Osteocyte (in vitro differentiated cells): ENCODE measurements around the gene PEMT. TPM values are rescaled to one million over a fixed set of nuclear protein-coding genes. Genes with fewer than 3 reads are reported as not detected.

Experiments
- DNase-seq: peaks from one replicate; pipeline ENCODE4 v3.0.0; 2021; ENCODE audit warnings: mixed read lengths; ENCODE audit not compliant: unreplicated experiment; ENCODE audit errors: extremely low spot score
- H3K27ac Mint-ChIP-seq: one replicate; pipeline ENCODE4 v1.8.0; 2021; ENCODE audit warnings: mild to moderate bottlenecking, mixed read lengths; ENCODE audit not compliant: unreplicated experiment
- H3K27me3 Mint-ChIP-seq: one replicate; pipeline ENCODE4 v1.8.0; 2021; ENCODE audit warnings: mixed read lengths; ENCODE audit not compliant: unreplicated experiment
- H3K36me3 Mint-ChIP-seq: one replicate; pipeline ENCODE4 v1.8.0; 2021; ENCODE audit warnings: mixed read lengths; ENCODE audit not compliant: unreplicated experiment
- H3K4me1 Mint-ChIP-seq: one replicate; pipeline ENCODE4 v1.8.0; 2021; ENCODE audit warnings: mixed read lengths; ENCODE audit not compliant: unreplicated experiment
- H3K4me3 Mint-ChIP-seq: one replicate; pipeline ENCODE4 v1.8.0; 2021; ENCODE audit warnings: mild to moderate bottlenecking, moderate library complexity, mixed read lengths; ENCODE audit not compliant: unreplicated experiment
- H3K9me3 Mint-ChIP-seq: one replicate; pipeline ENCODE4 v1.8.0; 2021; ENCODE audit warnings: mixed read lengths; ENCODE audit not compliant: unreplicated experiment
- total RNA-seq: library from RNA; stranded (reverse); gene quantifications from 2 replicates; pipeline ENCODE4 v1.2.1, GENCODE V29; 2021
- TF ChIP-seq, protein P1 (sequence below): fragments of 200-600 bp; sonication (generic); IDR thresholded peaks from 2 replicates; pipeline ENCODE4 v1.5.0; 2021; ENCODE audit warnings: antibody characterized with exemption, mild to moderate bottlenecking, moderate library complexity

Gene PEMT
- total RNA-seq, 1 donor from 2014 or later = 25.6 TPM

DNA sequence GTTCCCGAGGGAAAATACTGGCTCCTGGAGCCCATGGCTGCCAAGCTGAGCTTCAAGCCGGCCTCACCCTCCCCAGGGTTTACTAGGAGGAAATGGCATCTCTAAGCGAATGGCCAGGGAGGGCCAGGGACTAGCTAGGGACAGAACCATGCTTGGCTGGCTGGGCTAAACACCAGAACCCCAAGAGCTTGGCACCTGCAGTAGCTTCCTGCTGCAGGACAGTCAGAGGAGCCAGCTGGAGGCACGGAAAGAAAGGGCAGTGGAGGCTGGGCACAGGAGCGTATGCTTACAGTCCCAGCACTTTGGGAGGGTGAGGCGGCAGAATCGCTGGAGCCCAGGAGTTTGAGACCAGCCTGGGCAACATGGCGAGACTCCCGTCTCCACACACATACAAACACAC, 33.7 kb downstream of the PEMT start:
- H3K27me3 Mint-ChIP-seq = no peaks in the 10 kb centered on the region

DNA sequence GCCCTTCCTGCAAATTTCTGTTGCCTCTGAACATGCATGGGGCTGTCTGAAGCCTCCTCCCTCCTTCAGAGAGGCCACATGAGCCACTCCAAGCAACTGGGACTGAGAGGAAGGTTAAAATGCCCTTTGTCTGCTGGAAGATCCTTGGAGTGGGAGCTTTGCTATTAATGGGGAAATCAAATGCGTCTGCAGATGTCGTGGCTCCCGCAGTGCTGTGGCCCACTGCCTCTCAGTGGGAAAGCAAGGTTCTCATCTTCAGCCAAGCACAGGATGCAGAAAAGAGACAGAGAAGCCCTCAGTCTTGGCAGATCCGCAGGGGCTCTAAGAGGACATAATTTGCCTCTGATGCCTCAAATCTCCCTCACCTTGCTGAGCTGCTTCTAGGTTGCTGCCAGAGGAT, 34.8 kb downstream of the PEMT start:
- TF ChIP-seq, protein P1, sequence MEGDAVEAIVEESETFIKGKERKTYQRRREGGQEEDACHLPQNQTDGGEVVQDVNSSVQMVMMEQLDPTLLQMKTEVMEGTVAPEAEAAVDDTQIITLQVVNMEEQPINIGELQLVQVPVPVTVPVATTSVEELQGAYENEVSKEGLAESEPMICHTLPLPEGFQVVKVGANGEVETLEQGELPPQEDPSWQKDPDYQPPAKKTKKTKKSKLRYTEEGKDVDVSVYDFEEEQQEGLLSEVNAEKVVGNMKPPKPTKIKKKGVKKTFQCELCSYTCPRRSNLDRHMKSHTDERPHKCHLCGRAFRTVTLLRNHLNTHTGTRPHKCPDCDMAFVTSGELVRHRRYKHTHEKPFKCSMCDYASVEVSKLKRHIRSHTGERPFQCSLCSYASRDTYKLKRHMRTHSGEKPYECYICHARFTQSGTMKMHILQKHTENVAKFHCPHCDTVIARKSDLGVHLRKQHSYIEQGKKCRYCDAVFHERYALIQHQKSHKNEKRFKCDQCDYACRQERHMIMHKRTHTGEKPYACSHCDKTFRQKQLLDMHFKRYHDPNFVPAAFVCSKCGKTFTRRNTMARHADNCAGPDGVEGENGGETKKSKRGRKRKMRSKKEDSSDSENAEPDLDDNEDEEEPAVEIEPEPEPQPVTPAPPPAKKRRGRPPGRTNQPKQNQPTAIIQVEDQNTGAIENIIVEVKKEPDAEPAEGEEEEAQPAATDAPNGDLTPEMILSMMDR = no peak
- no peaks in the 10 kb centered on the region for H3K9me3 Mint-ChIP-seq
- no peaks in the 10 kb centered on the region for H3K27me3 Mint-ChIP-seq
- H3K4me1 Mint-ChIP-seq = no peaks in the 10 kb centered on the region
- no peak overlapping the region for H3K27ac Mint-ChIP-seq
- no peak overlapping the region for H3K4me3 Mint-ChIP-seq
- no peaks in the 10 kb centered on the region for H3K36me3 Mint-ChIP-seq
- DNase-seq = no peak

More for the DNA sequence above, 33.7 kb downstream of the PEMT start:
- Mint-ChIP-seq H3K4me1 (no peaks in the 10 kb centered on the region), H3K27ac (no peak overlapping the region), H3K4me3 (no peak overlapping the region), H3K36me3 (no peaks in the 10 kb centered on the region), H3K9me3 (no peaks in the 10 kb centered on the region)
- no peak for DNase-seq
- TF ChIP-seq, protein P1 = no peak

DNA sequence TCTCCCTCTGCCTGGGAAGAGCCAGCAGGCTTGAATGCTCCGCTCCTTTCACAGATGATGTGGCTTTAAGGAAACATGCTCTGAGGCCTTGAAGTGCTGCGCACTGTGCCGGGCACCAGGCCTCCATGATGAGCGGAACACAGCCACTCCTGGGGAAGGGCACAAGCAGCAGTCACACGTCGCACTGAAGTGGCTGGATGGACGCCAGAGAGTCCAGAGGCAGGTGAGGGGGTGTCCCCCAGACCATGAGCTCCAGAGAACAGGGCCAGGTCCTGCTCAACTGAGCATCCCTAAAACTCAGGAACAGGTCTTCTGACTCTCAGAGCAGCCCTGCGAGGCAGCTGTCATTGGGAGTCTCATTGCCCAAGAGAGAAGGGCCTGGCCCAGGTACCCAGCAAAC, 35.6 kb downstream of the PEMT start:
- Mint-ChIP-seq H3K27ac (no peak overlapping the region), H3K9me3 (no peaks in the 10 kb centered on the region), H3K27me3 (no peaks in the 10 kb centered on the region), H3K4me3 (no peak overlapping the region), H3K36me3 (no peaks in the 10 kb centered on the region), H3K4me1 (peaks cover 7% of the 10 kb centered on the region)
- DNase-seq = no peak
- TF ChIP-seq, protein P1 = no peak

DNA sequence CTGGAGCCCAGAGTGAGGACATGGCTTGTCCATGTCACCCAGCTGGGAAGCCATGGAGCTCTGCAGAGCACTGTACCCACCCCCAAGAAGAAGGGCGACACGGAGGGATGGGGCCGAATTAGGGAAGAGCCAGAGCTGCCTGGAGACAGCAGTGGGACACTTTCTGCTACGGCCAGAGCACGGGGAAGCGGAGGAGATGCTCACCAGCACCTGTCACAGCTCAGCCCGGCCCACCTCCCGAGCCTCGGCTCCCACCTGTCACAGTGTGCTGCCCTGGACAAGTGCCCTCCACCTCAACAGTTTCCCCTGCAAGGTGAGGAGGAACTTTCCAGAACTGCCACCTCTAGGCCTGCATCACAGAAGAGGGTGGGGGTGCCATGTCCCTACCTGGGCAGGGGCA, 36.4 kb downstream of the PEMT start:
- Mint-ChIP-seq H3K27me3 (no peaks in the 10 kb centered on the region), H3K4me3 (no peak overlapping the region), H3K27ac (no peak overlapping the region), H3K4me1 (peaks cover 7% of the 10 kb centered on the region), H3K9me3 (no peaks in the 10 kb centered on the region), H3K36me3 (no peaks in the 10 kb centered on the region)
- no peak for DNase-seq
- TF ChIP-seq, protein P1 = no peak

DNA sequence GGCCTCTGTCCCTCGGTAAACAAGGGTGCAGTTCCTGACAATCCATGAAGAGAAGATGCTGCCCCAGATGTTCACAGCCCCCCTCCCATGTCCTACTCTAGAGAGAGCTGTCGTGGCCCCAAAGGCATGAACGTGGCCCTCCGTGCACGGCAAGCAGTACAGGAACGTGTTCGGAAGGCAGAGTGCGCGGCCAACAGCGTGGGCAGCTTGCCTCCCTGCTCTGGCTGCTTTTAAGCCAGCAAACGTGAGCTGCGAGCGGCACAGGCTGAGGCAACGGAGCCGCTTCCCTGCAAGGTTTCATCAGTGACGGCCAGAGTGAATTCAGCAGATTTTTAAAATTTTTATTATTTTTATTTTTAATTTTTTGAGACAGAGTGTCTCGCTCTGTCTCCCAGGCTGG, 37.2 kb downstream of the PEMT start:
- no peak for DNase-seq
- Mint-ChIP-seq H3K27me3 (no peaks in the 10 kb centered on the region), H3K4me1 (peaks cover 7% of the 10 kb centered on the region), H3K4me3 (no peak overlapping the region), H3K27ac (no peak overlapping the region), H3K36me3 (no peaks in the 10 kb centered on the region), H3K9me3 (no peaks in the 10 kb centered on the region)
- TF ChIP-seq, protein P1 = no peak
